Liver (tissue), 9 donors: ENCODE results near the gene SLC2A4RG. TPM values are rescaled to one million over a fixed set of nuclear protein-coding genes. Genes with fewer than 3 reads are reported as not detected.

ENCODE experiments used
- DNase-seq: peaks from one replicate; pipeline ENCODE4 v3.0.0-alpha.2; 2017; ENCODE audit warnings: low spot score
- H3K27ac ChIP-seq, 2 donors: one replicate each; pipeline ENCODE4 v1.7.0; 2013; ENCODE audit warnings: inconsistent platforms in 2 of 2, low read length in 2 of 2, control low read depth in 1 of 2, low read depth in 1 of 2, mild to moderate bottlenecking in 1 of 2
- H3K27me3 ChIP-seq, 4 donors: one replicate each; pipeline versions ENCODE4 v1.6.1 to v1.7.0; 2013; ENCODE audit warnings: low read length in 3 of 4, inconsistent platforms in 1 of 4, mild to moderate bottlenecking in 1 of 4, moderate library complexity in 1 of 4; ENCODE audit not compliant: control insufficient read depth in 4 of 4, insufficient read depth in 4 of 4
- H3K36me3 ChIP-seq, 4 donors: one replicate each; pipeline versions ENCODE4 v1.6.1 to v1.7.0; 2013; ENCODE audit warnings: low read length in 3 of 4, mild to moderate bottlenecking in 3 of 4, low read depth in 1 of 4, moderate library complexity in 1 of 4; ENCODE audit not compliant: control insufficient read depth in 4 of 4, insufficient read depth in 3 of 4
- H3K4me1 ChIP-seq, 4 donors: one replicate each; pipeline versions ENCODE4 v1.6.1 to v1.7.0; 2013; ENCODE audit warnings: low read length in 3 of 4, mild to moderate bottlenecking in 3 of 4, moderate library complexity in 1 of 4; ENCODE audit not compliant: control insufficient read depth in 4 of 4, insufficient read depth in 4 of 4
- H3K4me3 ChIP-seq, 3 donors: one replicate each; pipeline versions ENCODE4 v1.6.1 to v1.7.0; 2013; ENCODE audit warnings: low read length in 3 of 3, control low read depth in 1 of 3, low read depth in 1 of 3, mild to moderate bottlenecking in 1 of 3
- H3K9ac ChIP-seq, 2 donors: one replicate each; pipeline ENCODE4 v1.7.0; 2013; ENCODE audit warnings: low read length in 2 of 2, mild to moderate bottlenecking in 2 of 2, moderate library complexity in 2 of 2, control low read depth in 1 of 2, low read depth in 1 of 2
- H3K9me3 ChIP-seq, 4 donors: one replicate each; pipeline versions ENCODE4 v1.6.1 to v1.7.0; 2013; ENCODE audit warnings: low read length in 3 of 4; ENCODE audit not compliant: control insufficient read depth in 4 of 4
- EGR1 ChIP-seq, 2 donors: IDR thresholded peaks; 2 replicates each; pipeline ENCODE4 v1.6.1; 2016 to 2018; ENCODE audit warnings: antibody characterized with exemption in 2 of 2, low read depth in 2 of 2
- FOXA2 ChIP-seq: IDR thresholded peaks from 2 replicates; pipeline ENCODE4 v1.6.1; 2016; ENCODE audit warnings: antibody characterized with exemption
- GABPA ChIP-seq, 2 donors: IDR thresholded peaks in 1 of 2; conservative IDR thresholded peaks in 1 of 2; 2 replicates each; pipeline ENCODE4 v1.6.1; 2016; ENCODE audit warnings: antibody characterized with exemption in 2 of 2, mild to moderate bottlenecking in 1 of 2, moderate library complexity in 1 of 2
- HNF4A ChIP-seq, 2 donors: conservative IDR thresholded peaks; 2 replicates each; pipeline ENCODE4 v1.6.1; 2016; ENCODE audit warnings: antibody characterized with exemption in 2 of 2, mild to moderate bottlenecking in 2 of 2
- HNF4G ChIP-seq: IDR thresholded peaks from 2 replicates; pipeline ENCODE4 v1.6.1; 2016; ENCODE audit warnings: antibody characterized with exemption
- JUND ChIP-seq, 2 donors: IDR thresholded peaks; 2 replicates each; pipeline ENCODE4 v1.6.1; 2016; ENCODE audit warnings: antibody characterized with exemption in 2 of 2
- RAD21 ChIP-seq, 2 donors: IDR thresholded peaks; 2 replicates each; pipeline ENCODE4 v1.6.1; 2016; ENCODE audit warnings: antibody characterized with exemption in 2 of 2, mild to moderate bottlenecking in 2 of 2
- SP1 ChIP-seq: IDR thresholded peaks from 2 replicates; pipeline ENCODE4 v1.6.1; 2018; ENCODE audit warnings: antibody characterized with exemption, mild to moderate bottlenecking
- YY1 ChIP-seq: IDR thresholded peaks from 2 replicates; pipeline ENCODE4 v1.6.1; 2016; ENCODE audit warnings: antibody characterized with exemption, mild to moderate bottlenecking
- WGBS: extraction: QIAGEN DNeasy Blood & Tissue Kit; methylation state at CpG from one replicate; pipeline ENCODE4 v1.1.7; 2013; 5-methylcytosine and 5-hydroxymethylcytosine counted together
- polyA plus RNA-seq, 2 donors: library from polyadenylated mRNA; stranded (reverse) in 1 of 2; unstranded in 1 of 2; fragments of 200-250 nt in 1 of 2; fragments of >200 nt in 1 of 2; fragmentation: Nextera tagmentation in 1 of 2; extraction: Ambion mirVana in 1 of 2; gene quantifications; one replicate each; pipeline versions ENCODE4 v1.2.1 to v1.2.3, GENCODE V29; 2013 to 2015
- total RNA-seq, 2 donors: library from RNA; depleted of rRNA; stranded (reverse); fragments of >200 nt; gene quantifications; one replicate each; pipeline ENCODE4 v1.2.3, GENCODE V29; 2014
- TF ChIP-seq, protein P1 (sequence below): IDR thresholded peaks from 2 replicates; pipeline ENCODE4 v1.6.1; 2016; ENCODE audit warnings: antibody characterized with exemption
- TF ChIP-seq, protein P2 (sequence below): IDR thresholded peaks from 2 replicates; pipeline ENCODE4 v1.6.1; 2016; ENCODE audit warnings: antibody characterized with exemption
- TF ChIP-seq, protein P3 (sequence below): IDR thresholded peaks from 2 replicates; pipeline ENCODE4 v1.6.1; 2016; ENCODE audit warnings: antibody characterized with exemption, mild to moderate bottlenecking
- TF ChIP-seq, protein P4 (sequence below): fragments of 150-350 bp; IDR thresholded peaks from 2 replicates; pipeline ENCODE4 v1.5.1; 2017; ENCODE audit warnings: improper control_type of control experiment, low read depth, low read length; ENCODE audit not compliant: missing input control
- TF ChIP-seq, protein P5 (sequence below): IDR thresholded peaks from 2 replicates; pipeline ENCODE4 v1.6.1; 2016; ENCODE audit warnings: antibody characterized with exemption
- donor health status: healthy.
- donor health status: healthy.
- donor health status: healthy.
- donor health status: healthy.
- donor health status: healthy.

Gene SLC2A4RG
- total and polyA plus RNA-seq, 4 donors, result 22.2 to 39.7 (median 29.4) TPM

DNA sequence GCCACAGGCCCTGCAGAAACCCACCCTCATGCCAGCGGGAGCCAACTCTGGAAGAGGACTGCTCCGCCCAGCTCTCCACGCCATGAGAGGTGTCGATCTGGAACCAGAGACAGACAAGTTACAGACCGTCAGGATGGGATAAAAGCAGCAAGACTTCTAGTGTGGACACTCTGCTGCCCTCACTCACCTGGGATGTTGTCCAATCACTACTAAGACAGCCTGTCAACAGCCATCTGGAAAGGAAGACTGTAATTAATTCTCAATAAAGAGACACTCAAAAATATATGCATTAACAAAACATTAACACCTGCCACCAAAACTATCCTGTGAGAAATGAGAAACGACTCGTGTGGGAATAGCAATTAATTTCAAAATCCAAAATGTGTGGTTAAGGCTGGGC, 28.3 kb downstream of the SLC2A4RG start:
- H3K36me3 ChIP-seq, result no peaks in the 10 kb centered on the region
- H3K4me1 ChIP-seq, result no peaks in the 10 kb centered on the region
- no peak overlapping the region for H3K4me3 ChIP-seq
- H3K9ac ChIP-seq, result no peak overlapping the region
- DNase-seq, result no peak
- TF ChIP-seq JUND (IDR thresholded peaks at IDR 0.05) (no peak), EGR1 (IDR thresholded peaks at IDR 0.05; ENCODE audit: low read depth in 2 of 2) (no peak), HNF4A (conservative IDR thresholded peaks at IDR 0.05) (no peak), YY1 (no peak), HNF4G (no peak), RAD21 (IDR thresholded peaks at IDR 0.05) (no peak), SP1 (no peak), FOXA2 (no peak)
- TF ChIP-seq, protein P1, sequence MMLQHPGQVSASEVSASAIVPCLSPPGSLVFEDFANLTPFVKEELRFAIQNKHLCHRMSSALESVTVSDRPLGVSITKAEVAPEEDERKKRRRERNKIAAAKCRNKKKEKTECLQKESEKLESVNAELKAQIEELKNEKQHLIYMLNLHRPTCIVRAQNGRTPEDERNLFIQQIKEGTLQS, result no peak
- TF ChIP-seq, protein P2, sequence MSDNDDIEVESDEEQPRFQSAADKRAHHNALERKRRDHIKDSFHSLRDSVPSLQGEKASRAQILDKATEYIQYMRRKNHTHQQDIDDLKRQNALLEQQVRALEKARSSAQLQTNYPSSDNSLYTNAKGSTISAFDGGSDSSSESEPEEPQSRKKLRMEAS, result no peak
- TF ChIP-seq, protein P3, sequence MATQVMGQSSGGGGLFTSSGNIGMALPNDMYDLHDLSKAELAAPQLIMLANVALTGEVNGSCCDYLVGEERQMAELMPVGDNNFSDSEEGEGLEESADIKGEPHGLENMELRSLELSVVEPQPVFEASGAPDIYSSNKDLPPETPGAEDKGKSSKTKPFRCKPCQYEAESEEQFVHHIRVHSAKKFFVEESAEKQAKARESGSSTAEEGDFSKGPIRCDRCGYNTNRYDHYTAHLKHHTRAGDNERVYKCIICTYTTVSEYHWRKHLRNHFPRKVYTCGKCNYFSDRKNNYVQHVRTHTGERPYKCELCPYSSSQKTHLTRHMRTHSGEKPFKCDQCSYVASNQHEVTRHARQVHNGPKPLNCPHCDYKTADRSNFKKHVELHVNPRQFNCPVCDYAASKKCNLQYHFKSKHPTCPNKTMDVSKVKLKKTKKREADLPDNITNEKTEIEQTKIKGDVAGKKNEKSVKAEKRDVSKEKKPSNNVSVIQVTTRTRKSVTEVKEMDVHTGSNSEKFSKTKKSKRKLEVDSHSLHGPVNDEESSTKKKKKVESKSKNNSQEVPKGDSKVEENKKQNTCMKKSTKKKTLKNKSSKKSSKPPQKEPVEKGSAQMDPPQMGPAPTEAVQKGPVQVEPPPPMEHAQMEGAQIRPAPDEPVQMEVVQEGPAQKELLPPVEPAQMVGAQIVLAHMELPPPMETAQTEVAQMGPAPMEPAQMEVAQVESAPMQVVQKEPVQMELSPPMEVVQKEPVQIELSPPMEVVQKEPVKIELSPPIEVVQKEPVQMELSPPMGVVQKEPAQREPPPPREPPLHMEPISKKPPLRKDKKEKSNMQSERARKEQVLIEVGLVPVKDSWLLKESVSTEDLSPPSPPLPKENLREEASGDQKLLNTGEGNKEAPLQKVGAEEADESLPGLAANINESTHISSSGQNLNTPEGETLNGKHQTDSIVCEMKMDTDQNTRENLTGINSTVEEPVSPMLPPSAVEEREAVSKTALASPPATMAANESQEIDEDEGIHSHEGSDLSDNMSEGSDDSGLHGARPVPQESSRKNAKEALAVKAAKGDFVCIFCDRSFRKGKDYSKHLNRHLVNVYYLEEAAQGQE, result no peak
- TF ChIP-seq, protein P4, sequence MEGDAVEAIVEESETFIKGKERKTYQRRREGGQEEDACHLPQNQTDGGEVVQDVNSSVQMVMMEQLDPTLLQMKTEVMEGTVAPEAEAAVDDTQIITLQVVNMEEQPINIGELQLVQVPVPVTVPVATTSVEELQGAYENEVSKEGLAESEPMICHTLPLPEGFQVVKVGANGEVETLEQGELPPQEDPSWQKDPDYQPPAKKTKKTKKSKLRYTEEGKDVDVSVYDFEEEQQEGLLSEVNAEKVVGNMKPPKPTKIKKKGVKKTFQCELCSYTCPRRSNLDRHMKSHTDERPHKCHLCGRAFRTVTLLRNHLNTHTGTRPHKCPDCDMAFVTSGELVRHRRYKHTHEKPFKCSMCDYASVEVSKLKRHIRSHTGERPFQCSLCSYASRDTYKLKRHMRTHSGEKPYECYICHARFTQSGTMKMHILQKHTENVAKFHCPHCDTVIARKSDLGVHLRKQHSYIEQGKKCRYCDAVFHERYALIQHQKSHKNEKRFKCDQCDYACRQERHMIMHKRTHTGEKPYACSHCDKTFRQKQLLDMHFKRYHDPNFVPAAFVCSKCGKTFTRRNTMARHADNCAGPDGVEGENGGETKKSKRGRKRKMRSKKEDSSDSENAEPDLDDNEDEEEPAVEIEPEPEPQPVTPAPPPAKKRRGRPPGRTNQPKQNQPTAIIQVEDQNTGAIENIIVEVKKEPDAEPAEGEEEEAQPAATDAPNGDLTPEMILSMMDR, result no peak
- TF ChIP-seq, protein P5, sequence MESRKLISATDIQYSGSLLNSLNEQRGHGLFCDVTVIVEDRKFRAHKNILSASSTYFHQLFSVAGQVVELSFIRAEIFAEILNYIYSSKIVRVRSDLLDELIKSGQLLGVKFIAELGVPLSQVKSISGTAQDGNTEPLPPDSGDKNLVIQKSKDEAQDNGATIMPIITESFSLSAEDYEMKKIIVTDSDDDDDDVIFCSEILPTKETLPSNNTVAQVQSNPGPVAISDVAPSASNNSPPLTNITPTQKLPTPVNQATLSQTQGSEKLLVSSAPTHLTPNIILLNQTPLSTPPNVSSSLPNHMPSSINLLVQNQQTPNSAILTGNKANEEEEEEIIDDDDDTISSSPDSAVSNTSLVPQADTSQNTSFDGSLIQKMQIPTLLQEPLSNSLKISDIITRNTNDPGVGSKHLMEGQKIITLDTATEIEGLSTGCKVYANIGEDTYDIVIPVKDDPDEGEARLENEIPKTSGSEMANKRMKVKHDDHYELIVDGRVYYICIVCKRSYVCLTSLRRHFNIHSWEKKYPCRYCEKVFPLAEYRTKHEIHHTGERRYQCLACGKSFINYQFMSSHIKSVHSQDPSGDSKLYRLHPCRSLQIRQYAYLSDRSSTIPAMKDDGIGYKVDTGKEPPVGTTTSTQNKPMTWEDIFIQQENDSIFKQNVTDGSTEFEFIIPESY, result no peak
- H3K27ac ChIP-seq, result no peak overlapping the region
- H3K27me3 ChIP-seq, result no peaks in the 10 kb centered on the region
- 93% methylated on average over 7 of the region's 7 CpGs for WGBS
- H3K9me3 ChIP-seq, result no peaks in the 10 kb centered on the region

DNA sequence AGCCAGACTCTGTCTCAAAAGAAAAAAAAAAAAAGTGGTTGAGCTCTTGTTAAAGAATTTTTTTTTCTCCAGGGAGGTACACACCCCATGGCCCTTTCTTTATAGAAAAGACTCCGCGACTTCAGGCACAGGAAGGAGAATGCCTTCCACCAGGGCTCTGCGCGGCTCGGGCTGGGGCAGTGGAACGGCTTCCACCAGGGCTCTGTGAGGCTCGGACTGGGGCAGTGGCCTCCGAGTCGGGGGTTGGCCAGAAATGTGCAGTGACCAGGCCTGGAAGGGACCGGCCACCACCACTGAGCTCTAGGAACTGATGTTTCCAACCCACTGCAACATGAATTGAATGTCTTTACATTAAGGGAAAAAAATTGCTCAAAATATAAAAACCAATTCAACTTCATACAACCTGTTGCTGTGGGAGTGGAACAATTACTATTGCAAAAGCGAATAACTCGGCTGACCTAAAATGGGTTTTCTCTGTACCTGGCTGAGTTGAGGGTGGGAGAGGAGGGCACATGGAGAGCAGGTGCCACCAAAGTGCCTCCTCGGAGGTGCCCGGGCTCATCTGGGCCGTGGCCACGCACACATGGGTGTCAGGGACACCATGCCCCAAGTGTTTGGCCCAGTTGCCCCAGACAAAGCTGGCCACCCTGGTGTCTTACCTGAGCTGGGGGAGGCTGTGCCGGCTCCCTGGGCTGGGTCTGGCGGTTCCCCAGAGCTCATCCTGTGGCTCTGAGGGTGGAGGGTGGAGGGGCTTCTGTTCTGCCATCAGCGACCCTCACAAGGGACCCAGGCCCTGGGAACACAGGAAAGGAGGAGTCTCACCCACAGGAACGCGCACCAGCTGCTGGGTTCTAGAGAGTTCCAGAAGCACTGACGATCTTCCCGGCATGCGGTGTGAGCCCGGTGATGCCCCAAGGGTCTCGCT, 29.3 kb downstream of the SLC2A4RG start:
- no peaks in the 10 kb centered on the region for H3K36me3 ChIP-seq
- H3K4me1 ChIP-seq, result no peaks in the 10 kb centered on the region
- no peak overlapping the region for H3K27ac ChIP-seq
- WGBS, result 93% methylated on average over 26 of the region's 26 CpGs
- H3K9me3 ChIP-seq, result no peaks in the 10 kb centered on the region
- no peak for DNase-seq
- H3K9ac ChIP-seq, result no peak overlapping the region
- H3K4me3 ChIP-seq, result no peak overlapping the region
- no peak for TF ChIP-seq HNF4A (conservative IDR thresholded peaks at IDR 0.05)
- TF ChIP-seq HNF4G, result no peak
- no peak for TF ChIP-seq RAD21 (IDR thresholded peaks at IDR 0.05)
- TF ChIP-seq, protein P2, result no peak
- no peak for TF ChIP-seq EGR1 (IDR thresholded peaks at IDR 0.05; ENCODE audit: low read depth in 2 of 2)
- TF ChIP-seq, protein P4, result no peak
- TF ChIP-seq GABPA (IDR thresholded peaks at IDR 0.05 in 1 of 2, conservative IDR thresholded peaks at IDR 0.05 in 1 of 2), result no peak
- TF ChIP-seq, protein P1, result no peak
- TF ChIP-seq, protein P5, result no peak
- TF ChIP-seq SP1, result no peak
- no peak for TF ChIP-seq JUND (IDR thresholded peaks at IDR 0.05)
- no peaks in the 10 kb centered on the region for H3K27me3 ChIP-seq
